ENCODE data around the gene MGLL.

Gene MGLL

GRCh38 chr3:127749787-127750225 lies 72.5 kb downstream of the MGLL start:
- no peak for TF ChIP-seq CTCF (IDR thresholded peaks at IDR 0.05; ENCODE audit: control insufficient read depth, extremely low read depth, insufficient read depth)
- DNase-seq (ENCODE audit: low read depth) = no peak
- H3K4me3 ChIP-seq (ENCODE audit: low read depth, low read length) = no peak overlapping the region

- TF ChIP-seq CTCF (IDR thresholded peaks at IDR 0.05; ENCODE audit: control insufficient read depth, extremely low read depth, insufficient read depth) = no peak
- H3K4me3 ChIP-seq (ENCODE audit: low read depth, low read length) = no peak overlapping the region
- no peak for DNase-seq (ENCODE audit: low read depth)
These were observed 73.0 kb downstream of the MGLL start for GRCh38 chr3:127749361-127749760.

- H3K4me3 ChIP-seq (ENCODE audit: low read depth, low read length) = no peak overlapping the region
- no peak for DNase-seq (ENCODE audit: low read depth)
- no peak for TF ChIP-seq CTCF (IDR thresholded peaks at IDR 0.05; ENCODE audit: control insufficient read depth, extremely low read depth, insufficient read depth)
These were observed 73.5 kb downstream of the MGLL start for GRCh38 chr3:127748754-127749327.

GRCh38 chr3:127747751-127748521 lies 74.4 kb downstream of the MGLL start:
- H3K4me3 ChIP-seq (ENCODE audit: low read depth, low read length) = no peak overlapping the region
- no peak for TF ChIP-seq CTCF (IDR thresholded peaks at IDR 0.05; ENCODE audit: control insufficient read depth, extremely low read depth, insufficient read depth)
- peak; percentile 32 for DNase-seq (ENCODE audit: low read depth)

- TF ChIP-seq CTCF (IDR thresholded peaks at IDR 0.05; ENCODE audit: control insufficient read depth, extremely low read depth, insufficient read depth) = no peak
- H3K4me3 ChIP-seq (ENCODE audit: low read depth, low read length) = no peak overlapping the region
- no peak for DNase-seq (ENCODE audit: low read depth)
These were observed 75.2 kb downstream of the MGLL start for GRCh38 chr3:127747066-127747465.

GRCh38 chr3:127746400-127747057 lies 75.8 kb downstream of the MGLL start:
- no peak overlapping the region for H3K4me3 ChIP-seq (ENCODE audit: low read depth, low read length)
- TF ChIP-seq CTCF (IDR thresholded peaks at IDR 0.05; ENCODE audit: control insufficient read depth, extremely low read depth, insufficient read depth) = no peak
- DNase-seq (ENCODE audit: low read depth) = no peak

Measured in LNCaP clone FGC (cell line).